AG10803 (cell line): Measurements from ENCODE around the gene SPDYE2B.
A peak's percentile ranks its signal among the peaks of the same experiment; 100 is the strongest.
"Not testable (repeated sequence)": the region's sequence is repeated elsewhere in the genome, so short reads cannot be mapped to it uniquely, and the experiment has no call there.

Source experiments
- DNase-seq: peaks from one replicate; pipeline ENCODE4 v3.0.0; 2010; ENCODE audit warnings: low read depth
- H3K4me3 ChIP-seq: 2 replicates; pipeline ENCODE4 v1.5.1; 2011; ENCODE audit warnings: mild to moderate bottlenecking, low read length, control low read depth

SPDYE2B gene

DNA sequence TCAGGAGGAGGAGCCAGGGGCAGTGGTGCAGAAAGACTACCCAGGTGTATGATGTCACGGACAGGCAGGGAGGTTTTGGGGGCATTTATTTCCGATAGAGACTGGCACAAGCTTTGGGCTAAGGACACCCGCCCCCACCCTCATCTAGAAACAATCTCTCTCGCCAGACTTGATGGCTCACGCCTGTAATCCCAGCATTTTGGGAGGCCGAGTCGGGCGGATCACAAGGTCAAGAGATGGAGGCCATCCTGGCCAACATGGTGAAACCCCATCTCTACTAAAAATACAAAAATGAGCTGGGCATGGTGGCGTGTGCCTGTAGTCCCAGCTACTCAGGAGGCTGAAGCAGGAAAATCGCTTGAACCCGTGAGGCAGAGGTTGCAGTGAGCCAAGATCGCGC lies 13.2 kb upstream of the SPDYE2B start:
- not testable (repeated sequence) for H3K4me3 ChIP-seq, DNase-seq

DNA sequence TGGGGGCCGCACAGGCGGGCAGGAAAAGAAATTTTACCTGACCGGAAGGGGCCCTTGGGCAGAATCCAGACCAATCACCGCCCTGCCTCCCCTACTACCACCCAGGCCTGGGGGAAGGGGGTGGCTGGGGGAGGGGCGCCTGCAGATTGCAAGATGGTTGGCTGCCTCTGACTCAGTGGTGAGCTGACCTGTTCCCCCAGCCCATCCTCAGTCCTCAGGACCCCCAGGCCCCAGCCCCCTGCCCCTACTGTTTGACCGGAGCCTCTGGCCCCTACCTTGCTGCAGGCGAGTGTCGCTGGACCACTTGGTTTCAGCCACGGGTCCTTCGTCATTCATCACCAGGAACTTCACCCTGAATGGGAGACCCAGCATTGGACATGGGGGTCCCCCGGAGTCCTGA lies 11.3 kb upstream of the SPDYE2B start:
- DNase-seq, H3K4me3 ChIP-seq: not testable (repeated sequence)

DNA sequence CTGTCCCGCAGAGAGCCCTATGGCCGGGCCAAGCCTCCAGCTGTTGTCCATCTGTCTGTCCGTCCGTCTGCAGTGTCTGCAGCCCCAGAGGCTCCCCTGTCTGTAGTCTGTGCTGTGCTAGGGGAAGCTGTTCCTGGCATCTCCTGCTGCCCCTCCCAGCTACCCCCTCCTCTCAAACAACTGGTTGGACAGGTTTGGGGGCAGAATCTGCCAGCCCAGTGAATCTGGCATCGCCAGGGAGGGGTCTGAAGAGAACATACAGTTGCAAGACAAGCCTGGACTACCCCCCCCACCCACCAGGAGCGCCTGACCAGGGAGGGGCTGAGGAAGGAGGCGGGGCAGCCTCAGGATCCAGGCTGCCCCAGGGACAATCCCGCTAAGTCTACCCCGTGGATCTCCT lies 7.4 kb upstream of the SPDYE2B start, which contains the start of gene UPK3BL1:
Gene UPK3BL1 (minus strand): TSS at position 101 of the 400 bp plus-strand sequence. CDS start 50 bp downstream, at position 51.
- DNase-seq, H3K4me3 ChIP-seq: not testable (repeated sequence)

DNA sequence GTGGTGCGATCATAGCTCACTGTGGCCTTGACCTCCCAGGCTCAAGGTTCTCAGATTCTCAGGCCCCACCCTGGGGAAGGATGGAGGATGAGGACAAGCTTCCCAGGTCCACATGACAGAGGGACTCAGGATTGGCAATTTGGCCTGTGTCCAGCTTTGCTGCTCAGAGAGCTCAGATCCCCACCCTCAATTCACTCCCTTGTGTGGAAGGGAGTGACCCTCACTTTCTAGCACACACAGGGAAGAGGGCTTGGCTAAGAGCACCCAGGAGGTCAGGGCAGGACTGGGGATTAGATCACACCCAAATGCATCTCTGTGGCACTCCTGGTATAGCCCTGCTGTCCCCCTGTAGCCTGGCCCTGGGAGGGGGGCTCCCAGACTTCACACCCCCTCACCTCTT lies 6.7 kb upstream of the SPDYE2B start:
- DNase-seq, H3K4me3 ChIP-seq: not testable (repeated sequence)

DNA sequence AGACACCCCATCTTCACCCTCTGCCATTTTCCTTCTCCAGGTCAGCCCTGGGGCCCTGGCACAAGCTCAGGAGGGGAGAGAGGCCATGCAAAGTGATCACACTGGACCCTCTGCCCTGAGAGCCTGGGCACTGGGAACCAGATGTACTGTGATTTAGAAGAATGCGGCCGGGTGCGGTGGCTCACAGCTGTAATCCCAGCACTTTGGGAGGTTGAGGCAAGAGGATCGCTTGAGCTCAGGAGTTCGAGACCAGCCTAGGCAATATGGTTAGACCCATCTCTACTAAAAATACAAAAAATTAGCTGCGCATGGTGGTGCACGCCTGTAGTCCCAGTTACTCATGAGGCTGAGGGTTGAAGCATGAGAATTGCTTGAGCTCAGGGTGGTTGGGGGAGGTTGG lies 2.3 kb upstream of the SPDYE2B start:
- H3K4me3 ChIP-seq, DNase-seq: not testable (repeated sequence)

DNA sequence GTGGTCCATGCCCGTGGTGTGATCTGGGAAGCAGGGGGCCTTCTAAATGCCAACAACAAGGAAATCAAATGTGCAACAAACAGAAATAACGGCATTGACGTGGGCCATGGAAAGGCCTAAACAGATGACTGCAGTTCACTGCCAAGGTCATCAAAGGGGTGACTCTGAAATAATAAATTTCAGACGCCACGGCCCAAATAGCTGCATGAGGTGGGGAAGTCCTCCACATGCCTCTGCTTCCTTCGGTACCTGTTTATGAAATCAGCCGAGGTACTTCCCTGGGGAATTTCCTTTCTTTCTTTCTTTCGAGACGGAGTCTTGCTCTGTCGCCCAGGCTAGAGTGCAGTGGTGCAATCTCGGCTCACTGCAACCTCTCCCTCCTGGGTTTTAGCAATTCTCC lies 14.6 kb downstream of the SPDYE2B start:
- DNase-seq, H3K4me3 ChIP-seq: not testable (repeated sequence)

DNA sequence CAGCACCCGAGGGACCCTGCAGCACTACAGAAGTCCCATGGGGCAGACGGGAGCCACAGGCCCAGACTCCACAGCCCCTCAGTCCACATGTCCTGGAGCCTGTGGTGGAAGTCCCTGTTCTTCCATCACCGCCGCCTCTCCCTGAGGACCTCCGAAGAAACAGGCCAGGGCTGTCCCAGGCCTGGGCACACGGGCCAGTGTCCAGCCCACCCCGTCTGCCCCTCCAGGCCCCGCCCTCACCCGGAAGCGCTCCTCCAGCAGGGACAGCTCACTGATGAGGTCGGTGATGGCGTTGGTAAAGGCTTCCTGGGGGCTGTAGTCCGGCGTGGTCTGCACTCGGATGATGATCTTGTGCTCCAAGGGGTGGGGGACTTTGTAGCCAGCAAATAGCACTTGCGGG lies 16.7 kb downstream of the SPDYE2B start:
- not testable (repeated sequence) for DNase-seq, H3K4me3 ChIP-seq

DNA sequence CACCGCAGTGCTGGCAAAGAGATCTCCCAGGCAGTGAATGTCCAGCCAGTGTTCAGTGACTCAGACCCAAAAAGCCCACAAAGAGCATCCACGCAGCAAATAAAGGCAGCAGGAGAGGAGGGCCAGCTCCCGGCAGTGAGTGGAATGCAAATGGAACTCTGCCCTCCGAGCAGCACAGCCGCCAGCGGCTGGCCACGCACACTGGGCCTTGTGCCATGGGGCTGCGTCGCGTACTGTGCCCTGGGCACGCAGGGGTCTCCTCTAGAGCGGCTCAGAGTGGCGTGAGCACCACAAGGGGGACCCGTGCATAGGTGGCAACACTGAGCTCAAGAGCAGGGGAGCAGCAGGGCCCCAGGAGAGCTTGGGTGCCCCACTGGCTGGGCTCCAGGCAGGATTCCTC lies 17.4 kb downstream of the SPDYE2B start:
- DNase-seq, H3K4me3 ChIP-seq: not testable (repeated sequence)

DNA sequence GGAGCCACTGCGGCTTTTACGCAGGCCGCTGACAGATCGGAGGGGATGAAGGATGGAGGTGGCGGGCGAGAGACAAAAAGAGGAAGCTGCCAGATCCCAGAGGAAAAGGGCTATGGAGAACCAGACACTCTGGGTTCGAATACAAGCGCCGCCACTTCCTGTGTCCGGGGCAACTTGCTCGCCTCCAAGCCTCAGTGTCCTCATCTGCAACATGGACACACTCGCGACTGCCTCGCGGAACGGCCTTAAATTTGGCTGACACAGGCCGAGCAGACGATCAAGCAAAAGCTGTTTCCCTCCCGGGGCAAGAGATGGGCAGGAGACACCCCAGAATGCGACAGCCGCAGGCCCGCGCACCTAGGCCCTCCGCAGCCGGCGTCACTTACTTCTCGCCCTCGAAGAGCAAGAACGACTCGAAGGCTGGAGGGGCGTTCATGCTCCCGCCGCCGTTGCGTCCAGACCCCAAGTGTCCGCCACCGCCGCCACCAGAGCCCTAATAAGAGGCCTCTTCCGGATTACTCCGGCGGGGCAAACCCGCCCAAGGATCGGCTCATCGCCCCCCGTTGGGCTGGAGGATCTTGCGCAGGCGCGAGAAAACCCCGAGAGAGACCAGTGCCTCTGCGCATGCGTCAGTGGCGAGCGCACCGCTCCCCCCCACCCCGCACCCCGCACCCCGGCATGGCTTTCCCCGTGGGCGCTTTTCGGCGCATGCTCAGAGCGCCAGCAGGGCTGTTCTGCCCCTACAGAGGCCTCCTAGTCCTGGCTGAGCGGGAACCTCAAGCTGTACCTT lies 21.2 kb downstream of the SPDYE2B start, which contains the start of gene POLR2J2:
Gene POLR2J2 (minus strand): TSS at position 498 of the 790 bp plus-strand sequence. CDS start 62 bp downstream, at position 436.
- H3K4me3 ChIP-seq, result peak within 1 kb of the TSS; percentile 60
- DNase-seq, result peak; percentile 73

DNA sequence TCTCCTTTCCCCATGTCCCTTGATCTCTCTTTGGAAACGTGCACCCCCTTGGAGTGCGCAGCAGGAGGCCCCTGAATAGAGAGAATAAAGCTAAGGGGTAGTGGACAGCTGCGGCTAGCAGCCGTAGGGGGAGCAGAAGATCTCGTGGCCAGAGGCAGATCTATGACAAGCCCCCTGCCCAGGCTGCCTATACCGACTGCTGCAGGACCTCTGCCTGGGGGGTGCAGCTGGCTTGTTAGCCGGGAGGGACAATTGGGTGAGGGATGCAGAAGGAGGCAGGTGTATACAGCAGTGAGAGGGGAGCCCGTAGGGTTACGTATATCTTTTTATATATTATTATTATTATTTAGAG lies 21.8 kb downstream of the SPDYE2B start:
- not testable (repeated sequence) for H3K4me3 ChIP-seq, DNase-seq

DNA sequence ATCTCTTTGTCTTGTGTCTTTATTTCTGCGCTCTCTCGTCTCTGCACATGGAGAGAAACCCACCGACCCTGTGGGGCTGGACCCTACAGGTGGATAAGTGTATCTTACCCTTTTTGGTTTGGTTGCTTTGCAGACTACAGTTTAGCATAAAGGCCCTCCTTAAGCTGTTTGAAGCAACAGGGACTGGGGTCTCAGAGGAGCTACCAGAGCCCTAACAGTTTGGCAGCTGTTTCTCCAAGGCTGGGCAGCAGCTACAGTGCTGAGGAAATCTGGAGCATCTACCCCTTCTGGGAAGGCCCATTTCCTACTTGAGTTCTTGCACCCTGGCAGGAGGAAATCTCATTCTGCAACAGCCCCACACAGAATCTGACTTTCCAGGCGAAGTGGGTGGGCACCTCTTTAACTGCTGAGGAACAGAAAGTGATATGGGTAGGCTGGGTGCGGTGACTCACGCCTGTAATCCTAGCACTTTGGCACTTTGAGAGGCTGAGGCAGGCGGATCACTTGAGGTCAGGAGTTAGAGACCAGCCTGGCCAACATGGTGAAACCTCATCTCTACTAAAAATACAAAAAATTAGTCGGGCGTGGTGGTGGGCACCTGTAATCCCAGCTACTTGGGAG lies 23.4 kb downstream of the SPDYE2B start:
- DNase-seq, H3K4me3 ChIP-seq: not testable (repeated sequence)

DNA sequence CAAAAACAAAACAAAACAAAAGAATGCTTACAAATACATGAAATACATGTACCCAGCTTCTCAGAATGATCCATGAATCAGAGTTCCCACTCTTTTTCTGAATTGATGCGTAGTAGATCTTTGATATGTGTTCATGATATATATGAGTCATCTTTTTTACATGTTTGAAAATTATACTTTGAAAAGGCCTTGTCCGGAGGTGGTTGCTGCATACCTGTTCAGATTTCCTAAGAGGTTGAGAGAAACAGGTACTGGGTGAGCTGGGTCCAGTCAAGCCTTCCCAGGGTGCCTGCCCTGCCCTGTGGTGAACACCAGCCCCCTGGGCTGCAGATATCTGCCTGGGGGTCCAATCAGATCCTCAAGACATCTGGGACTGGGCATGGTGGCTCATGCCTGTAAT lies 25.4 kb downstream of the SPDYE2B start:
- H3K4me3 ChIP-seq, DNase-seq: not testable (repeated sequence)

DNA sequence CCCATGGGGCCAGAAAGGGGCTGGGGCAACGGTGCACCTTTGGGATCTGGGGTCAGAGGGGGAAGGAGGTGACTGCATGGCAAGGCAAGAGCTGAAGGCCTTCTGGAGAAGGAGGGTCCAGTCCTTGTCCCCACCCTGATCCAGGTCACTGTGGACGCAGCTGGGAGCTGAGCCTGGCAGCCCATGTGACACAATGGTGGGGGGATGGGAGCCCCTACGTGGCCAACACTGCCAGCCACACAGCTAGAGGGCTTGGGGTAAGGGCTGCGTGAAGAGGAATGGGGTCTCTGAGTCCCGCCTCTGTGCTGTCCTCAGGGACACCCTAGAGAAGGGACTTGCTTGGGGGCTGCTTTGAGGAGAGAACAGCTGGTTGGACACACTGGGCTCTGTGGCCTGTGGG lies 30.7 kb downstream of the SPDYE2B start:
- not testable (repeated sequence) for H3K4me3 ChIP-seq, DNase-seq

DNA sequence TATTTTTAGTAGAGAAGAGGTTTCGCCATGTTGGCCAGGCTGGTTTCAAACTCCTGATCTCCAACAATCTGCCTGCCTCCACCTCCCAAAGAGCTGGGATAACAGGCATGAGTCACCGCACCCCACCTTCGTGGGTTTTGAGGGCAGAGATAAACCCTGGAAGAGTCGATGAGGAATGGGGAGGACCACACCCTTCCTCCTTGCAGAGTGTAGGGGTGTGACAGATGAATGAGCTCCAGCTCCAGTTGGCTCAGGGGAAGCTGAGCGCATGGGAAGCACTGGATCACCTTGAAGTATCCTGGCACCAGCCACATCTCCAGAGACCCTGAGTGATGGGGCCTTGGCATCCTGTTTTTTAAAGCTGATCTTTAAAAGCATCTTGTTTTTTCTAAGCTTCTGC lies 32.4 kb downstream of the SPDYE2B start:
- not testable (repeated sequence) for DNase-seq, H3K4me3 ChIP-seq

DNA sequence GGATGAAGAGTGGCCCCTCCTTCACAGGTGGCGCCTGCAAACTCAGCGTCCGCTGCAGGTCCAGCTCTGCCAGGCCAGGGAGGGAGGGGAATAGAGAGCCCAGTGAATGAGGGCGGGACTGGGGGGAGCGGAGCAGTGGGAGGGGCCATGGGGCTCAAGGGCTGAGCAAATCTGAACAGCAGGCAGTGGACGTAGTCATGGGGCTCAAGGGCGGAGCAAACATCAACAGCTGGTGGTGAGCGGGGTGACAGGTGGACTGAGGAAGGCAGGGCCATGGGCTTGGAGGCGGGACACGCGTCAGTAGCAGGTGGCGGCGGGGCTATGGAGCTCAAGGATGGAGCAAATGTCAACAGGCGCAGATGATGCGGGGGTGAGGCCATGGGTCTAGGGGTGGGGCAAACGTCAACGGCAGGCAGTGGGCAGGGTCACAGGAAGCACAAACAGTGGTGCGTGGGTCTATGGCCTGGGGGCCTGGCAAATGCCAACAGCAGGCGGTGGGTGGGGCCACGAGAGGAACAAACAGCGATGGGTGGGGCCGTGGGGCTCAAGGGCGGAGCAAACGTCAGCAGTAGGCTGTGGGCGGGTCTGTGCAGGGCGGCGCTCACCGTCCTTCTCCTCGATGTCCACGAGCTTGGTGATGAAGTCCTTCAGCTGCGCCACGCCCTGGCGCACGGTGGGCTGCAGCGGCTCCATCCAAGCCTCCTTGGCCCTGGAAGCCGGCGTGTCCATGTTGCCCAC lies 38.3 kb downstream of the SPDYE2B start:
- H3K4me3 ChIP-seq, result not testable (repeated sequence)

DNA sequence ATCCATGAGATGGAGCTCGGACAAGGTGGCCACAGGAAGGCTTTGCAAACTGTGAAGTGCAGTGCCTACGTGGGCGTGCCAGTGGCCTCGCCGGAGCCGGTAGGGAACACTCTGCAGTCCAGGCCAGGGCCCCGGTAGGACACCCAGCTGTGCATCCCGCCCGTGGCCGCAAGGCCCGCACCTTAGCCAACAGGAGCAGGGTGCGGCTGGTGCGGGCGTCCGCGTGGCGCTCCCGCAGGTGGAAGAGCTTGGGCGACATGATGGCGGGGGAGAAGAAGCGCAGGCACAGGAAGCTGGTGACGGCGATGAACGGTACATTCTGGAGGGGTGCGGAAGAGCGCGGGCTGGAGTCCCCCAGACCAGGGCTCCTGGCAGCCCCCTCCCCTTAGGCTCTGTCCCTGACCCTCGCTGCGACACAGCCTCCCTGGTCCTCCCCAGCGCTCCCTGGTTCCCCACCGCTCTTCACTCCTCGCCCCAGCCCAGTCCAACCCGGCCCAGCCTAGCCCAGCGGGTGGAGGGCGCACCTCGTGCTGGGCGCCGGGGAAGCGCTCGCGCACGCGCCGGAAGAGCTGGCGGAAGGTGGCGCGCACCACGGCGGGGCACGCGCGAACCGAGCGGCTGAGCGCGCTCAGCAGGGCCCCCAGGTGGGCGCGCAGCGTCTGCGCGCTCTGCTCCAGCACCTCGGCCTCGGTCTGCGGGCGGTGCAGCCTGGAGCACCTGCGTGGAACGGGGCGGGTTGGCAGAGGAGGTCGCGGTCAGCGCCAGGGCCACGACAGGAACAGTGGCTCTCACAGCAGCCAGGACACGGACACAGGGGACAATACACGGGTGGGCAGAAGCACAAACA lies 39.5 kb downstream of the SPDYE2B start:
- H3K4me3 ChIP-seq, DNase-seq: not testable (repeated sequence)

More for the DNA sequence above, 38.3 kb downstream of the SPDYE2B start:
- DNase-seq, result not testable (repeated sequence)

DNA sequence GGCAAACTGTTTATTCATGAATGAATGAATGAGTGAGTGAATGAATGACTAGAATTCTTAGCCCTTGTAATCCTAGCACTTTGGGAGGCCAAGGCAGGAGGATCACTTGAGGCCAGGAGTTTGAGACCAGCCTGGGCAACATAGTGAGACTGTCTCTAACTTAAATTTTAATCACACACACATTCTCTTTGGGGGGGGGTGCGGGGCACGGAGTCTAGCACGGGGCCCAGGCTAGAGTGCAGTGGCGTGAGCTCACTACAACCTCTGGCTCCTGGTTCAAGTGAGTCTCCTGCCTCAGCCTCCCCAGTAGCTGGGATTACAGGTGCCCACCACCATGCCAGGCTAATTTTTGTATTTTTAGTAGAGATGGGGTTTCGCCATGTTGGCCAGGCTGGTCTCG lies 40.5 kb downstream of the SPDYE2B start:
- DNase-seq, H3K4me3 ChIP-seq: not testable (repeated sequence)

DNA sequence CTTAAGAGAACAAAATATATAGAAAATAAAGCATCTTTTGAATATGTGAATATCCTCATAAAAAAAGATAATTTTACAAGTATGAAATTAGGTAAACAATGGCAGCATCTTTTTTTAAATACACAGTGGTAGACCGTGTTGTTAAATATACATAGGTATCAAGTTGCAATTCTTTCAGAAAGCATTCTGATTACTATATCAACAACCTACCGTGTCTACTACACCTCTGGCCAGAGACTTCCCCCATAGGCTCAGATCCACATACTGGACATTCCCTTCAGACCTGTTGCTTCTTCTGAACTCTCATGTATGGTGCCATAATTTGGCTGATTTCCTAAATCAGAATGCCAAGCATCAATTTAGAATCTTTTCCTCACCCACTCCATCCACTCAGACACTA lies 43.9 kb downstream of the SPDYE2B start:
- H3K4me3 ChIP-seq, DNase-seq: not testable (repeated sequence)

DNA sequence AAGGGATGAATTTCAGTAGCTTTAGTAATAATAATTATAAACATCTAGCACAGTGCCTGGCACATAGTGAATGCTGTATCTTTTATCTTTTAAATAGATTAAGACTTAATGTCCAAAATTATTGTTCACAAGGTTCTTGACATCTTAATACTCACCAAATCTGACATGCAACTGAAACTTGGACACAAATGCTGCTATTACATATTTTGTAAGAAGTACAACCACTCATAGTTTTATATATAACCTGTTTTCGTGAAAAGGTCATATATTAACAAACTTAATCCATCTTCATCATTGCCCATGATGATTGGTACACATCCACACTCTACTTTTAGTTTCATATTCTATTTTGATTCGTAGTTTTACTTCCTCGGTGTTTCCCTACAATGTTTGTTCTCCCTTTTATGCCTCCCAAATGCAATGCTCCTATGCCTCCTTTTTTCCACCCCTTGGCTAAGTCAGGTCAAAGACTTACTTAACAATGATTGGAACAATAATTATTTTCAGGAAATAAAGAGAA lies 45.0 kb downstream of the SPDYE2B start:
- H3K4me3 ChIP-seq, DNase-seq: not testable (repeated sequence)
